HCT116 (cell line): ENCODE results near the gene KISS1R. TPM values are rescaled to one million over a fixed set of nuclear protein-coding genes. Genes with fewer than 3 reads are reported as not detected.

Experiments
- ATAC-seq: fragments of 200-7000 bp; cut with Tn5 transposase; 2 replicates; pipeline ENCODE4 v1.9.1; 2020; ENCODE audit warnings: mild to moderate bottlenecking, moderate library complexity
- BruUV-seq: library from RNA; stranded (reverse); fragments of 400-500 nt; replicated peaks from 2 replicates; lab custom pipeline; 2021; lab: Mats Ljungman, UMichigan
- CTCF ChIA-PET: fragments of 300-600 bp; sonication (Branson Sonifier 250); formaldehyde crosslinking; loops from one replicate; lab custom pipeline; 2021; ENCODE audit warnings: antibody characterized with exemption; lab: Charles Lee
- POLR2A ChIA-PET: fragments of 300-600, 350-600 bp; sonication (Branson Sonifier 250); formaldehyde crosslinking; loops from one replicate; lab custom pipeline; 2021; ENCODE audit warnings: antibody characterized with exemption; lab: Charles Lee
- RAD21 ChIA-PET, 2 experiments: fragments of 300-600 bp; sonication (Branson Sonifier 250); formaldehyde crosslinking; loops; one replicate each; lab custom pipeline; 2023; ENCODE audit warnings: low total read pairs in 2 of 2; ENCODE audit not compliant: uncharacterized antibody in 2 of 2, unreplicated experiment in 2 of 2, low non-redundant PET in 1 of 2; lab: Charles Lee
- DNase-seq: peaks from one replicate; pipeline ENCODE4 v3.0.0-alpha.2; 2010; ENCODE audit warnings: low read depth, low spot score
- H2AFZ ChIP-seq: fragments of 200-600 bp; shearing (Covaris generic), sonication (generic); 2 replicates; pipeline ENCODE4 v1.6.1; 2017; ENCODE audit warnings: low read depth, mixed run types, mixed read lengths, antibody characterized with exemption, low read length; ENCODE audit not compliant: poor library complexity, severe bottlenecking
- H3K27ac ChIP-seq: 2 replicates; pipeline ENCODE4 v1.5.1; 2012; ENCODE audit warnings: low read depth, low read length
- H3K27me3 ChIP-seq: fragments of 200-600 bp; sonication (generic); 2 replicates; pipeline ENCODE4 v1.6.1; 2016; ENCODE audit warnings: mixed run types, low read length, mixed read lengths; ENCODE audit not compliant: insufficient read depth
- H3K36me3 ChIP-seq, 2 experiments: fragments of 200-500 bp in 1 of 2; fragments of 200-600 bp in 1 of 2; sonication (Bioruptor generic) in 1 of 2; sonication (generic) in 1 of 2; 2 replicates each; pipeline versions ENCODE4 v1.5.1 to v1.6.1; 2014 to 2016; ENCODE audit warnings: low read length in 2 of 2, inconsistent platforms in 1 of 2, mixed read lengths in 1 of 2, mixed run types in 1 of 2; ENCODE audit not compliant: insufficient read depth in 2 of 2, control insufficient read depth in 1 of 2
- H3K4me1 ChIP-seq, 2 experiments: fragments of 200-600 bp in 1 of 2; sonication (generic) in 1 of 2; 2 replicates each; pipeline versions ENCODE4 v1.5.1 to v1.6.1; 2012 to 2017; ENCODE audit warnings: low read length in 2 of 2, inconsistent platforms in 1 of 2, mild to moderate bottlenecking in 1 of 2, mixed read lengths in 1 of 2, mixed run types in 1 of 2, moderate library complexity in 1 of 2; ENCODE audit not compliant: insufficient read depth in 2 of 2, control insufficient read depth in 1 of 2
- H3K4me2 ChIP-seq: fragments of 200-600 bp; sonication (generic); 2 replicates; pipeline ENCODE4 v1.6.1; 2017; ENCODE audit warnings: mixed run types, low read length, mixed read lengths
- H3K4me3 ChIP-seq, 2 experiments: fragments of 200-600 bp in 1 of 2; sonication (generic) in 1 of 2; replicated peaks in 1 of 2; 2 replicates each; pipeline ENCODE4 v1.5.1; 2011 to 2016; ENCODE audit warnings: low read length in 2 of 2, control low read depth in 1 of 2, low read depth in 1 of 2, mild to moderate bottlenecking in 1 of 2, mixed read lengths in 1 of 2, mixed run types in 1 of 2
- H3K79me2 ChIP-seq: fragments of 200-600 bp; sonication (generic); 2 replicates; pipeline ENCODE4 v1.6.1; 2017; ENCODE audit warnings: mild to moderate bottlenecking, mixed run types, low read length, moderate library complexity, mixed read lengths; ENCODE audit not compliant: insufficient read depth
- H3K9ac ChIP-seq: fragments of 200-600 bp; sonication (generic); 2 replicates; pipeline ENCODE4 v1.6.1; 2016; ENCODE audit warnings: low read length, mixed read lengths
- H3K9me2 ChIP-seq: fragments of 200-600 bp; sonication (generic), shearing (Covaris generic); 2 replicates; pipeline ENCODE4 v1.6.1; 2017; ENCODE audit warnings: mixed run types, mild to moderate bottlenecking, moderate library complexity; ENCODE audit not compliant: insufficient read depth
- H3K9me3 ChIP-seq, 2 experiments: fragments of 200-500 bp in 1 of 2; fragments of 200-600 bp in 1 of 2; sonication (Bioruptor generic) in 1 of 2; sonication (generic) in 1 of 2; 2 replicates each; pipeline ENCODE4 v1.6.1; 2014 to 2017; ENCODE audit warnings: low read length in 2 of 2, mixed read lengths in 2 of 2, inconsistent platforms in 1 of 2, low read depth in 1 of 2, mild to moderate bottlenecking in 1 of 2, mixed run types in 1 of 2, moderate library complexity in 1 of 2; ENCODE audit not compliant: control insufficient read depth in 1 of 2, insufficient read depth in 1 of 2
- H4K20me1 ChIP-seq: fragments of 200-600 bp; sonication (generic), shearing (Covaris generic); 2 replicates; pipeline ENCODE4 v1.6.1; 2017; ENCODE audit warnings: mixed run types, mild to moderate bottlenecking, moderate library complexity; ENCODE audit not compliant: insufficient read depth
- CEBPB ChIP-seq: IDR thresholded peaks from 2 replicates; pipeline ENCODE4 v1.6.1; 2012; ENCODE audit warnings: low read depth
- ELF1 ChIP-seq: IDR thresholded peaks from 2 replicates; pipeline ENCODE4 v1.6.1; 2012; ENCODE audit warnings: low read depth, borderline replicate concordance
- EZH2 ChIP-seq: fragments of 200-600 bp; sonication (generic); IDR thresholded peaks from 2 replicates; pipeline ENCODE4 v1.6.1; 2017; ENCODE audit warnings: antibody characterized with exemption, mixed run types
- EZH2phosphoT487 ChIP-seq: fragments of 200-600 bp; IDR thresholded peaks from 2 replicates; pipeline ENCODE4 v1.6.1; 2018; ENCODE audit warnings: antibody characterized with exemption, borderline replicate concordance
- FOSL1 ChIP-seq: IDR thresholded peaks from 2 replicates; pipeline ENCODE4 v1.6.1; 2012; ENCODE audit warnings: low read depth
- MAX ChIP-seq: IDR thresholded peaks from 2 replicates; pipeline ENCODE4 v1.6.1; 2012
- SIN3A ChIP-seq: IDR thresholded peaks from 2 replicates; pipeline ENCODE4 v1.6.1; 2012; ENCODE audit warnings: low read depth
- SP1 ChIP-seq: IDR thresholded peaks from 2 replicates; pipeline ENCODE4 v1.6.1; 2012; ENCODE audit warnings: low read depth
- ZBTB33 ChIP-seq: IDR thresholded peaks from 2 replicates; pipeline ENCODE4 v1.6.1; 2011; ENCODE audit warnings: mild to moderate bottlenecking, low read length, moderate library complexity; ENCODE audit not compliant: insufficient replicate concordance; ENCODE audit errors: extremely low read depth
- ZFX ChIP-seq: fragments of 450-650 bp; IDR thresholded peaks from 2 replicates; pipeline ENCODE4 v1.6.1; 2017
- ZNF274 ChIP-seq: fragments of 200-500 bp; sonication (Bioruptor generic); IDR thresholded peaks from 2 replicates; pipeline ENCODE4 v1.6.1; 2014; ENCODE audit warnings: mild to moderate bottlenecking, low read depth, low read length, inconsistent platforms
- intact Hi-C: fragments of 100-400 bp; cut with micrococcal nuclease; formaldehyde crosslinking; loops from 2 replicates; pipeline ENCODE4 v1.10.0; 2022
- total RNA-seq: library from RNA; stranded (reverse); gene quantifications from one replicate; pipeline ENCODE4 v1.2.1, GENCODE V29; 2021; ENCODE audit not compliant: unreplicated experiment
- TF ChIP-seq, protein P1 (sequence below): IDR thresholded peaks from 2 replicates; pipeline ENCODE4 v1.6.1; 2012
- TF ChIP-seq, protein P2 (sequence below): IDR thresholded peaks from 2 replicates; pipeline ENCODE4 v1.6.1; 2012; ENCODE audit warnings: low read depth

Gene KISS1R
- total RNA-seq, 1 experiment from 2014 or later = 5.9 TPM

DNA sequence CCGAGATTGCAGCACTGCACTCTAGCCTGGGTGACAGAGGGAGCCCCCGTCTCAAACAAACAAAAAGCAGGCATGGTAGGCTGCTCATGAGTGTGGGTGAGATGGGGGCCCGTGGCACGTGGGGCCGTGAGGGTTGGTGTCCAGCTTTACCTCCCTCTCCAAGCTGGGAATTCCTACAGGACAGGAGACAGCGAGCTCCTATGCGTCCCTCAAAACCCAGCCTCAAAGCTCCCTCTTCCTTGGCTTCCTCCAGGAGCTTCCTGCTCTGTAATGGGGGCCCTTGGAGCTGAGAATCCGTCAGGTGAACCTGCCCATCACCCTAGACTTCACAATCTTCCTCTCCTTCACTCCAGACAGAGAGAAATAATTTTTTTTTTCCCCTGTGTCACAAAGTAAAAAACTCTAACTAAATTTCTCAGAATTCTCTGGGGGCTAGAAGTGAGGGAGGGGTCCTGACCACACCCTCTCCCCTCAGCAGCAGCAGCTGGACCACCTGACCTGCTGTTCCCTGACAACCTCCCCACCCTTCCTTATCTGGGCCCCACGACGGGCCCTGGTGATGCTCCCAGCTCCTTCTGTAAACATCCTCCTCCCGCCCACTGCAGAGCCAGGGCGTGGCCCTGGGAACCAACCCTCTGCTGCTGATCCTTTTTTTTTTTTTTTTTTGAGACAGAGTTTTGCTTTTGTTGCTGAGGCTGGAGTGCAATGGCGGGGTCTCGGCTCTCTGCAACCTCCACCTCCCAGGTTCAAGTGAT lies 44.9 kb downstream of the KISS1R start:
- Histone ChIP-seq H4K20me1 (no peaks in the 10 kb centered on the region), H3K79me2 (no peaks in the 10 kb centered on the region), H3K27ac (0 out of 2 replicates have a peak overlapping the region, but pooled peaks have one; percentile 8), H3K4me3 (no peak overlapping the region), H3K4me1 (peaks cover 31 to 53% of the 10 kb centered on the region in 2 experiments), H3K9me3 (no peaks in the 10 kb centered on the region), H3K9me2 (no peaks in the 10 kb centered on the region), H3K36me3 (peaks cover 4 to 18% of the 10 kb centered on the region in 2 experiments), H3K9ac (peak overlapping the region; percentile 27; the same call in 1 of the 2 replicates), H3K4me2 (peak overlapping the region; percentile 32), H3K27me3 (no peaks in the 10 kb centered on the region), H2AFZ (no peak overlapping the region)
- intact Hi-C loops = no loop called here
- peak; percentile 42; the same call in 1 of the 2 replicates for ATAC-seq
- POLR2A ChIA-PET = no interaction called here
- RAD21 ChIA-PET = no interaction called here
- CTCF ChIA-PET = no interaction called here
- no TSS peak for BruUV-seq
- DNase-seq = no peak
- TF ChIP-seq, protein P1, sequence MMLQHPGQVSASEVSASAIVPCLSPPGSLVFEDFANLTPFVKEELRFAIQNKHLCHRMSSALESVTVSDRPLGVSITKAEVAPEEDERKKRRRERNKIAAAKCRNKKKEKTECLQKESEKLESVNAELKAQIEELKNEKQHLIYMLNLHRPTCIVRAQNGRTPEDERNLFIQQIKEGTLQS = no peak
- no peak for TF ChIP-seq ELF1
- no peak for TF ChIP-seq CEBPB
- no peak for TF ChIP-seq ZFX

DNA sequence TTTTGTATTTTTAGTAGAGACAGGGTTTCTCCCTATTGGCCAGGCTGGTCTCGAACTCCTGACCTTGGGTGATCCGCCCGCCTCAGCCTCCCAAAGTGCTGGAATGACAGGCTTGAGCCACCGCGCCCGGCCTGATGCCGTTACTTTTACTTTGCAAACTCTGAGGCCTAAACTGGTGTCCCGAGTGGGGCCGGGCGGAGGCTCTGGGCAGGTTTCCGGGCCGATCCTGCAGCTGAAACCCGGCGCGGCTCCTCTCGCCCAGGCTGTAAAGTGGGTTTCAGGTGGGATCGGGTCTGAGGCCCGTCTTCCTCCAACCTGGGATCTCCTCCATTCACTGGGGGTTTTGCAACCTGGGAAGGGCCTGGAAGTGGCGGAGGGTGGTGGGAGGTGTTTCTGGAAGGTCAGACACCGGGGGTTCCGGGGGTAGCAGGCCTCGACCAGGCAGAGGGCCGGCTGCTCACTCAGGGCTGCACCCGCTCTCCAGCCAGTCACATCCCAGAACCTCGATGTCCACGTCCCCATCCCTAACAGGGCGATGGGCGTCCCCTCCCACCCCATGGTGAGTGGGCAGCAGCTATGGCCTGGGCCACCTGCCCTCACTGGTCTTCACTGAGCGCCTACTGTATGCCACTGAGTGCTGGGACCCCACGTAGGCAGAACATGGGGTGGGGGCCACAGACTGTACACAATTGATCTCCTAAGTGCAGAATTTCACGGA lies 45.7 kb downstream of the KISS1R start:
- Histone ChIP-seq H3K27ac (no peak overlapping the region), H2AFZ (no peak overlapping the region), H3K27me3 (no peaks in the 10 kb centered on the region), H3K36me3 (peaks cover 4 to 23% of the 10 kb centered on the region in 2 experiments), H3K9ac (no peak overlapping the region), H3K4me2 (no peak overlapping the region), H3K4me3 (no peak overlapping the region), H3K9me2 (no peaks in the 10 kb centered on the region), H3K79me2 (no peaks in the 10 kb centered on the region), H3K9me3 (no peaks in the 10 kb centered on the region), H3K4me1 (peaks cover 23 to 45% of the 10 kb centered on the region in 2 experiments), H4K20me1 (no peaks in the 10 kb centered on the region)
- RAD21 ChIA-PET = no interaction called here
- DNase-seq (no peak), ATAC-seq (no peak)
- CTCF ChIA-PET = no interaction called here
- intact Hi-C loops = no loop called here
- POLR2A ChIA-PET = no interaction called here
- BruUV-seq = no TSS peak
- no peak for TF ChIP-seq SIN3A
- TF ChIP-seq MAX = no peak
- TF ChIP-seq EZH2 = no peak
- TF ChIP-seq SP1 = no peak
- TF ChIP-seq ZNF274 = no peak
- TF ChIP-seq ZBTB33 = no peak
- TF ChIP-seq, protein P2, sequence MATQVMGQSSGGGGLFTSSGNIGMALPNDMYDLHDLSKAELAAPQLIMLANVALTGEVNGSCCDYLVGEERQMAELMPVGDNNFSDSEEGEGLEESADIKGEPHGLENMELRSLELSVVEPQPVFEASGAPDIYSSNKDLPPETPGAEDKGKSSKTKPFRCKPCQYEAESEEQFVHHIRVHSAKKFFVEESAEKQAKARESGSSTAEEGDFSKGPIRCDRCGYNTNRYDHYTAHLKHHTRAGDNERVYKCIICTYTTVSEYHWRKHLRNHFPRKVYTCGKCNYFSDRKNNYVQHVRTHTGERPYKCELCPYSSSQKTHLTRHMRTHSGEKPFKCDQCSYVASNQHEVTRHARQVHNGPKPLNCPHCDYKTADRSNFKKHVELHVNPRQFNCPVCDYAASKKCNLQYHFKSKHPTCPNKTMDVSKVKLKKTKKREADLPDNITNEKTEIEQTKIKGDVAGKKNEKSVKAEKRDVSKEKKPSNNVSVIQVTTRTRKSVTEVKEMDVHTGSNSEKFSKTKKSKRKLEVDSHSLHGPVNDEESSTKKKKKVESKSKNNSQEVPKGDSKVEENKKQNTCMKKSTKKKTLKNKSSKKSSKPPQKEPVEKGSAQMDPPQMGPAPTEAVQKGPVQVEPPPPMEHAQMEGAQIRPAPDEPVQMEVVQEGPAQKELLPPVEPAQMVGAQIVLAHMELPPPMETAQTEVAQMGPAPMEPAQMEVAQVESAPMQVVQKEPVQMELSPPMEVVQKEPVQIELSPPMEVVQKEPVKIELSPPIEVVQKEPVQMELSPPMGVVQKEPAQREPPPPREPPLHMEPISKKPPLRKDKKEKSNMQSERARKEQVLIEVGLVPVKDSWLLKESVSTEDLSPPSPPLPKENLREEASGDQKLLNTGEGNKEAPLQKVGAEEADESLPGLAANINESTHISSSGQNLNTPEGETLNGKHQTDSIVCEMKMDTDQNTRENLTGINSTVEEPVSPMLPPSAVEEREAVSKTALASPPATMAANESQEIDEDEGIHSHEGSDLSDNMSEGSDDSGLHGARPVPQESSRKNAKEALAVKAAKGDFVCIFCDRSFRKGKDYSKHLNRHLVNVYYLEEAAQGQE = no peak
- TF ChIP-seq EZH2phosphoT487 = no peak
- no peak for TF ChIP-seq FOSL1
- TF ChIP-seq ZFX = no peak
